Measurements from ENCODE around the gene ZCCHC2. TPM values are rescaled to one million over a fixed set of nuclear protein-coding genes. Genes with fewer than 3 reads are reported as not detected.

ZCCHC2 gene
- total and polyA plus RNA-seq, 2 of the 13 experiments (the other 11 are each of a cell fraction or from before 2014, with no cell fraction given), result 62.5 to 76.1 TPM

DNA sequence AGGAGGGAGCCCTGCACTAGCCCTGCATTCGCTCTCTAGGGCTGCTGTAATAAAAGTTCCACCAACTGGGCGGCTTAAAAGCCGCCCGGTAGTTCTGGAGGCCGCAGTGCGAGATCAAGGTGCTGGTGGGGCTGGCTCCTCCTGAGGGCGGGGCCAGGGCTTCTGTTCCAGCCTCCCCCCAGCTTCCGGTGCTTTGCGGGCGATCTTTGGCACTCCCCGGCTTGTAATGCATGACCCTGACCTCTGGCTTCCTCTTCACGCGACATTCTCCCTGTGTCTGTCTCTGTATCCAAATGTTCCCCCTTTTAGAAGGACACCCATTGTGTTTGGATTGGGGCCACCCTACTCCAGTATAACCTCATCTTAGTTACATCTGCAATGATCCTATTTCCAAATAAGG, 84.5 kb downstream of the ZCCHC2 start (continued):
- TF ChIP-seq, protein P1, sequence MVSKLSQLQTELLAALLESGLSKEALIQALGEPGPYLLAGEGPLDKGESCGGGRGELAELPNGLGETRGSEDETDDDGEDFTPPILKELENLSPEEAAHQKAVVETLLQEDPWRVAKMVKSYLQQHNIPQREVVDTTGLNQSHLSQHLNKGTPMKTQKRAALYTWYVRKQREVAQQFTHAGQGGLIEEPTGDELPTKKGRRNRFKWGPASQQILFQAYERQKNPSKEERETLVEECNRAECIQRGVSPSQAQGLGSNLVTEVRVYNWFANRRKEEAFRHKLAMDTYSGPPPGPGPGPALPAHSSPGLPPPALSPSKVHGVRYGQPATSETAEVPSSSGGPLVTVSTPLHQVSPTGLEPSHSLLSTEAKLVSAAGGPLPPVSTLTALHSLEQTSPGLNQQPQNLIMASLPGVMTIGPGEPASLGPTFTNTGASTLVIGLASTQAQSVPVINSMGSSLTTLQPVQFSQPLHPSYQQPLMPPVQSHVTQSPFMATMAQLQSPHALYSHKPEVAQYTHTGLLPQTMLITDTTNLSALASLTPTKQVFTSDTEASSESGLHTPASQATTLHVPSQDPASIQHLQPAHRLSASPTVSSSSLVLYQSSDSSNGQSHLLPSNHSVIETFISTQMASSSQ (IDR thresholded peaks at IDR 0.05; ENCODE audit: low read depth), result no peak
- TF ChIP-seq, protein P1 (CRISPR knock-in tag; IDR thresholded peaks at IDR 0.05; ENCODE audit: borderline replicate concordance), result no peak
- TF ChIP-seq SRSF4 (IDR thresholded peaks at IDR 0.05; ENCODE audit: low read depth, low read length, poor library complexity, severe bottlenecking) (no peak), NCOA2 (CRISPR knock-in tag; IDR thresholded peaks at IDR 0.05) (peak; percentile 48; the same call in 1 of the 2 replicates), ARNT (IDR thresholded peaks at IDR 0.05) (no peak), FIP1L1 (IDR thresholded peaks at IDR 0.05; ENCODE audit: borderline replicate concordance, insufficient read depth, low read depth, low read length) (no peak), KDM4B (CRISPR knock-in tag; IDR thresholded peaks at IDR 0.05) (no peak), CCDC6 (CRISPR knock-in tag; IDR thresholded peaks at IDR 0.05) (no peak), TEAD3 (CRISPR knock-in tag; optimal IDR thresholded peaks at IDR 0.05; ENCODE audit: borderline replicate concordance) (peak; percentile 7), ATAD3A (CRISPR knock-in tag; IDR thresholded peaks at IDR 0.05) (no peak), ISL2 (CRISPR knock-in tag; IDR thresholded peaks at IDR 0.05) (no peak), ZC3H4 (CRISPR knock-in tag; IDR thresholded peaks at IDR 0.05; ENCODE audit: borderline replicate concordance) (no peak), PHB2 (IDR thresholded peaks at IDR 0.05; ENCODE audit: partially characterized antibody) (no peak), ZNF556 (CRISPR knock-in tag; IDR thresholded peaks at IDR 0.05; ENCODE audit: borderline replicate concordance) (no peak), ELF4 (CRISPR knock-in tag; IDR thresholded peaks at IDR 0.05; ENCODE audit: borderline replicate concordance) (no peak), TSC22D2 (CRISPR knock-in tag; IDR thresholded peaks at IDR 0.05; ENCODE audit: borderline replicate concordance) (no peak), DR1 (CRISPR knock-in tag; IDR thresholded peaks at IDR 0.05) (no peak), KDM6A (CRISPR knock-in tag; IDR thresholded peaks at IDR 0.05; ENCODE audit: low read depth) (no peak), ZNF619 (CRISPR knock-in tag; IDR thresholded peaks at IDR 0.05) (no peak), CBX5 (CRISPR knock-in tag; IDR thresholded peaks at IDR 0.05; ENCODE audit: borderline replicate concordance) (no peak)
- TF ChIP-seq, protein P2, sequence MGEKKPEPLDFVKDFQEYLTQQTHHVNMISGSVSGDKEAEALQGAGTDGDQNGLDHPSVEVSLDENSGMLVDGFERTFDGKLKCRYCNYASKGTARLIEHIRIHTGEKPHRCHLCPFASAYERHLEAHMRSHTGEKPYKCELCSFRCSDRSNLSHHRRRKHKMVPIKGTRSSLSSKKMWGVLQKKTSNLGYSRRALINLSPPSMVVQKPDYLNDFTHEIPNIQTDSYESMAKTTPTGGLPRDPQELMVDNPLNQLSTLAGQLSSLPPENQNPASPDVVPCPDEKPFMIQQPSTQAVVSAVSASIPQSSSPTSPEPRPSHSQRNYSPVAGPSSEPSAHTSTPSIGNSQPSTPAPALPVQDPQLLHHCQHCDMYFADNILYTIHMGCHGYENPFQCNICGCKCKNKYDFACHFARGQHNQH (CRISPR knock-in tag; IDR thresholded peaks at IDR 0.05), result 0 out of 2 replicates have a peak, but pooled peaks have one; percentile 30
- TF ChIP-seq, protein P3, sequence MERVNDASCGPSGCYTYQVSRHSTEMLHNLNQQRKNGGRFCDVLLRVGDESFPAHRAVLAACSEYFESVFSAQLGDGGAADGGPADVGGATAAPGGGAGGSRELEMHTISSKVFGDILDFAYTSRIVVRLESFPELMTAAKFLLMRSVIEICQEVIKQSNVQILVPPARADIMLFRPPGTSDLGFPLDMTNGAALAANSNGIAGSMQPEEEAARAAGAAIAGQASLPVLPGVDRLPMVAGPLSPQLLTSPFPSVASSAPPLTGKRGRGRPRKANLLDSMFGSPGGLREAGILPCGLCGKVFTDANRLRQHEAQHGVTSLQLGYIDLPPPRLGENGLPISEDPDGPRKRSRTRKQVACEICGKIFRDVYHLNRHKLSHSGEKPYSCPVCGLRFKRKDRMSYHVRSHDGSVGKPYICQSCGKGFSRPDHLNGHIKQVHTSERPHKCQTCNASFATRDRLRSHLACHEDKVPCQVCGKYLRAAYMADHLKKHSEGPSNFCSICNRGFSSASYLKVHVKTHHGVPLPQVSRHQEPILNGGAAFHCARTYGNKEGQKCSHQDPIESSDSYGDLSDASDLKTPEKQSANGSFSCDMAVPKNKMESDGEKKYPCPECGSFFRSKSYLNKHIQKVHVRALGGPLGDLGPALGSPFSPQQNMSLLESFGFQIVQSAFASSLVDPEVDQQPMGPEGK (CRISPR knock-in tag; IDR thresholded peaks at IDR 0.05), result peak; percentile 82
- TF ChIP-seq, protein P4, sequence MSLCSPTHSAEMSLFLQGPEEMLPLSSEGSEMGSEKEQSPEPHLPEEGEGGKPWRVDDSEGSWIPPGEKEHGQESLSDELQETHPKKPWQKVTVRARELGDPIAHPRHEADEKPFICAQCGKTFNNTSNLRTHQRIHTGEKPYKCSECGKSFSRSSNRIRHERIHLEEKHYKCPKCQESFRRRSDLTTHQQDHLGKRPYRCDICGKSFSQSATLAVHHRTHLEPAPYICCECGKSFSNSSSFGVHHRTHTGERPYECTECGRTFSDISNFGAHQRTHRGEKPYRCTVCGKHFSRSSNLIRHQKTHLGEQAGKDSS (CRISPR knock-in tag; IDR thresholded peaks at IDR 0.05; ENCODE audit: borderline replicate concordance, low read depth), result no peak
